SU-DHL-6 (cell line): ENCODE results near the gene VEGFC.

ENCODE experiments used
- H2AFZ ChIP-seq: fragments of 200-600 bp; sonication (generic); 2 replicates; pipeline ENCODE4 v1.6.1; 2014; ENCODE audit warnings: low read depth, mild to moderate bottlenecking, moderate library complexity, mixed read lengths, antibody characterized with exemption, low read length; ENCODE audit not compliant: severe bottlenecking
- H3F3A ChIP-seq: fragments of 200-600 bp; shearing (Covaris generic); 2 replicates; pipeline ENCODE4 v1.6.0; 2016; ENCODE audit warnings: antibody characterized with exemption, mild to moderate bottlenecking; ENCODE audit not compliant: insufficient read depth
- H3K27ac ChIP-seq: fragments of 200-600 bp; sonication (generic); 2 replicates; pipeline ENCODE4 v1.5.1; 2016; ENCODE audit warnings: low read depth, mild to moderate bottlenecking, low read length, moderate library complexity, mixed read lengths
- H3K27me3 ChIP-seq: fragments of 200-600 bp; sonication (generic), shearing (Covaris generic); 2 replicates; pipeline ENCODE4 v1.6.0; 2014; ENCODE audit warnings: mild to moderate bottlenecking, low read length
- H3K36me3 ChIP-seq: fragments of 200-600 bp; sonication (generic); 2 replicates; pipeline ENCODE4 v1.6.1; 2014; ENCODE audit warnings: mild to moderate bottlenecking, low read length, mixed read lengths
- H3K4me2 ChIP-seq: fragments of 300-600, 200-600 bp; shearing (Covaris generic), sonication (generic); 2 replicates; pipeline ENCODE4 v1.6.0; 2014; ENCODE audit warnings: low read length, low read depth, mild to moderate bottlenecking; ENCODE audit not compliant: poor library complexity, severe bottlenecking
- H3K4me3 ChIP-seq: fragments of 200-600 bp; sonication (generic); 2 replicates; pipeline ENCODE4 v1.5.1; 2014; ENCODE audit warnings: antibody characterized with exemption, low read length, mild to moderate bottlenecking, mixed read lengths; ENCODE audit not compliant: insufficient read depth, poor library complexity, severe bottlenecking
- H3K79me2 ChIP-seq: fragments of 200-600 bp; sonication (generic); 2 replicates; pipeline ENCODE4 v1.6.1; 2014; ENCODE audit warnings: mild to moderate bottlenecking, low read length, moderate library complexity; ENCODE audit not compliant: insufficient read depth
- H3K9ac ChIP-seq: fragments of 200-600 bp; sonication (generic); 2 replicates; pipeline ENCODE4 v1.7.0; 2014; ENCODE audit warnings: mild to moderate bottlenecking, low read length
- H3K9me2 ChIP-seq: fragments of 200-600 bp; sonication (generic); replicated peaks from 2 replicates; pipeline ENCODE4 v1.6.1; 2014; ENCODE audit warnings: low read length; ENCODE audit not compliant: insufficient read depth
- H3K9me3 ChIP-seq: fragments of 200-600 bp; sonication (generic); 2 replicates; pipeline ENCODE4 v1.6.1; 2014; ENCODE audit warnings: low read length, mixed read lengths; ENCODE audit not compliant: insufficient read depth
- H4K20me1 ChIP-seq: fragments of 200-600 bp; sonication (generic); 2 replicates; pipeline ENCODE4 v1.6.1; 2014; ENCODE audit warnings: low read depth, mild to moderate bottlenecking, antibody characterized with exemption, low read length, moderate library complexity, mixed read lengths
- EZH2phosphoT487 ChIP-seq: fragments of 200-600 bp; sonication (generic), shearing (Covaris generic); conservative IDR thresholded peaks from 2 replicates; pipeline ENCODE4 v1.6.1; 2018; ENCODE audit warnings: mild to moderate bottlenecking, antibody characterized with exemption, low read length, moderate library complexity, mixed read lengths
- TF ChIP-seq, protein P1 (sequence below): fragments of 200-600 bp; sonication (generic); IDR thresholded peaks from one replicate; pipeline ENCODE4 v1.5.1; 2017; ENCODE audit warnings: antibody characterized with exemption, mild to moderate bottlenecking, low read length, moderate library complexity; ENCODE audit not compliant: insufficient read depth, poor library complexity, severe bottlenecking

VEGFC gene

DNA sequence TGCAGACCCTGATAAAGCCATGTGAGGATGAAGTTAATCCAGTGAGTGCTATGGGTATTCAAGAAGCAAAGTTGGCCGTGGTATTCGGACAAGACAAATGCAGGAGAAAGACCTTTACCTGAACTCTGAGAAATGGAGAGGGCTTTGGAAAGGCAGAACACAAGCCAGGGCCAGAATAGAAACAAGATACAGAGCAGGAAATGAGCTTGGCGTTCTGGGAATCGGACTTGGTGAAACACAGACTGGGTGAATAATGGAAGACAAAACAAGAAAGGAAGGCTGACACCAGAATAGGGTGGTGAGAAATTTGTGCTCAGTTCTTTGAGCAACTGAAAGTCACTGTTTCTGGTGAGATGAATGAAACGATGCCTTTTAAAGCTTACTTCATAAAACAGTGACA is 83.3 kb downstream of the VEGFC start:
- Histone ChIP-seq H2AFZ (no peak overlapping the region), H3K4me2 (no peak overlapping the region), H3K9me2 (no peaks in the 10 kb centered on the region), H3K9ac (no peak overlapping the region), H4K20me1 (no peaks in the 10 kb centered on the region), H3K36me3 (no peaks in the 10 kb centered on the region), H3K9me3 (no peaks in the 10 kb centered on the region), H3F3A (no peaks in the 10 kb centered on the region), H3K79me2 (no peaks in the 10 kb centered on the region), H3K4me3 (no peak overlapping the region), H3K27me3 (no peaks in the 10 kb centered on the region), H3K27ac (no peak overlapping the region)
- TF ChIP-seq, protein P1, sequence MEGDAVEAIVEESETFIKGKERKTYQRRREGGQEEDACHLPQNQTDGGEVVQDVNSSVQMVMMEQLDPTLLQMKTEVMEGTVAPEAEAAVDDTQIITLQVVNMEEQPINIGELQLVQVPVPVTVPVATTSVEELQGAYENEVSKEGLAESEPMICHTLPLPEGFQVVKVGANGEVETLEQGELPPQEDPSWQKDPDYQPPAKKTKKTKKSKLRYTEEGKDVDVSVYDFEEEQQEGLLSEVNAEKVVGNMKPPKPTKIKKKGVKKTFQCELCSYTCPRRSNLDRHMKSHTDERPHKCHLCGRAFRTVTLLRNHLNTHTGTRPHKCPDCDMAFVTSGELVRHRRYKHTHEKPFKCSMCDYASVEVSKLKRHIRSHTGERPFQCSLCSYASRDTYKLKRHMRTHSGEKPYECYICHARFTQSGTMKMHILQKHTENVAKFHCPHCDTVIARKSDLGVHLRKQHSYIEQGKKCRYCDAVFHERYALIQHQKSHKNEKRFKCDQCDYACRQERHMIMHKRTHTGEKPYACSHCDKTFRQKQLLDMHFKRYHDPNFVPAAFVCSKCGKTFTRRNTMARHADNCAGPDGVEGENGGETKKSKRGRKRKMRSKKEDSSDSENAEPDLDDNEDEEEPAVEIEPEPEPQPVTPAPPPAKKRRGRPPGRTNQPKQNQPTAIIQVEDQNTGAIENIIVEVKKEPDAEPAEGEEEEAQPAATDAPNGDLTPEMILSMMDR: no peak
- TF ChIP-seq EZH2phosphoT487: no peak

- Histone ChIP-seq H2AFZ (no peak overlapping the region), H3K27ac (no peak overlapping the region), H3K36me3 (no peaks in the 10 kb centered on the region), H3K4me2 (no peak overlapping the region), H3F3A (no peaks in the 10 kb centered on the region), H3K4me3 (no peak overlapping the region), H3K79me2 (no peaks in the 10 kb centered on the region), H3K9me2 (no peaks in the 10 kb centered on the region), H3K27me3 (no peaks in the 10 kb centered on the region), H4K20me1 (no peaks in the 10 kb centered on the region), H3K9me3 (no peaks in the 10 kb centered on the region), H3K9ac (no peak overlapping the region)
- TF ChIP-seq EZH2phosphoT487: no peak
- TF ChIP-seq, protein P1: no peak
These were observed 83.9 kb downstream of the VEGFC start for GRCh38 chr4:176708771-176709311.

DNA sequence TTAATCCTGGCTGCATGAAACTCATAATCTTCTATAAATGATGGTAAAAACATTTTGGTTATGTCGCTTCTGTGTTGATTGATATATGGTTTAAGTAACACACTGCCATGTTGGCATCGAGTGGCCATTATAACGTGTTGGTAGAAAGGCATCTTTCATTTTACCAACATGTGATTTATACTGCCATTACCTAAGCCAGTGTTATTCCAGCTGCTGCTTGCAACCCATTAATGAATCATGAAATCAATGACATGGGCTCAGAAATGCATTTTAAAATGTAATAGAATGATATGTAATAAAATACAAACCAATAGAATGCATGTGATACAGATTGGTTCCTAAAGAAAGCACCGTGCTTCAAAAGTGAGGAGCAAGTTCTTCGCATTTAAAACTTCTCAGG is 102.0 kb downstream of the VEGFC start:
- Histone ChIP-seq H3K27ac (no peak overlapping the region), H3K9me3 (no peaks in the 10 kb centered on the region), H3K79me2 (no peaks in the 10 kb centered on the region), H3F3A (no peaks in the 10 kb centered on the region), H3K4me3 (no peak overlapping the region), H3K27me3 (no peaks in the 10 kb centered on the region), H3K9ac (no peak overlapping the region), H3K36me3 (no peaks in the 10 kb centered on the region), H3K9me2 (no peaks in the 10 kb centered on the region), H4K20me1 (no peaks in the 10 kb centered on the region), H3K4me2 (no peak overlapping the region), H2AFZ (no peak overlapping the region)
- TF ChIP-seq, protein P1: no peak
- no peak for TF ChIP-seq EZH2phosphoT487
